ENCODE results near the gene LRSAM1. TPM values are rescaled to one million over a fixed set of nuclear protein-coding genes. Genes with fewer than 3 reads are reported as not detected.

LRSAM1 gene
- total and polyA plus RNA-seq, 4 donors = 6.6 to 9.7 (median 7.1) TPM

GRCh38 chr9:127496974-127497373 lies 45.7 kb downstream of the LRSAM1 start:
- peaks cover 5 to 45% (median 20%) of the 10 kb centered on the region in 4 donors for H3K36me3 ChIP-seq (ENCODE audit: control insufficient read depth in 4 of 4, insufficient read depth in 3 of 4, low read depth in 1 of 4, low read length in 3 of 4)
- no peak overlapping the region for H3K9ac ChIP-seq (ENCODE audit: low read depth in 1 of 2, low read length in 2 of 2)
- peaks cover 0 to 3% (median 1%) of the 10 kb centered on the region in 4 donors for H3K4me1 ChIP-seq (ENCODE audit: control insufficient read depth in 4 of 4, insufficient read depth in 4 of 4, low read length in 3 of 4)
- 94% methylated on average over 12 of the region's 12 CpGs for WGBS
- H3K27me3 ChIP-seq (ENCODE audit: control insufficient read depth in 4 of 4, insufficient read depth in 4 of 4, low read length in 3 of 4) = no peaks in the 10 kb centered on the region
- no peak for DNase-seq (ENCODE audit: low spot score)
- H3K4me3 ChIP-seq (ENCODE audit: low read depth in 1 of 3, low read length in 3 of 3) = no peak overlapping the region
- TF ChIP-seq YY1 (IDR thresholded peaks at IDR 0.05) (no peak), ATF3 (IDR thresholded peaks at IDR 0.05) (no peak), JUND (IDR thresholded peaks at IDR 0.05) (no peak), EGR1 (IDR thresholded peaks at IDR 0.05; ENCODE audit: low read depth in 2 of 2) (no peak), FOXA2 (IDR thresholded peaks at IDR 0.05) (no peak), RAD21 (IDR thresholded peaks at IDR 0.05) (no peak), GABPA (IDR thresholded peaks at IDR 0.05 in 1 of 2, conservative IDR thresholded peaks at IDR 0.05 in 1 of 2) (no peak), FOXA1 (IDR thresholded peaks at IDR 0.05) (no peak), CTCF (IDR thresholded peaks at IDR 0.05; ENCODE audit: low read depth, low read length, missing input control) (no peak), TAF1 (conservative IDR thresholded peaks at IDR 0.05) (no peak), RXRA (IDR thresholded peaks at IDR 0.05) (no peak), REST (IDR thresholded peaks at IDR 0.05) (no peak)
- H3K27ac ChIP-seq (ENCODE audit: low read depth in 1 of 2, low read length in 2 of 2) = no peak overlapping the region
- H3K9me3 ChIP-seq (ENCODE audit: control insufficient read depth in 4 of 4, low read length in 3 of 4) = no peaks in the 10 kb centered on the region

GRCh38 chr9:127497656-127498290 lies 46.5 kb downstream of the LRSAM1 start:
- 94% methylated on average over 13 of the region's 13 CpGs for WGBS
- H3K27ac ChIP-seq (ENCODE audit: low read depth in 1 of 2, low read length in 2 of 2) = no peak overlapping the region
- peaks cover 5 to 39% (median 19%) of the 10 kb centered on the region in 4 donors for H3K36me3 ChIP-seq (ENCODE audit: control insufficient read depth in 4 of 4, insufficient read depth in 3 of 4, low read depth in 1 of 4, low read length in 3 of 4)

More at GRCh38 chr9:127497656-127498290, 46.5 kb downstream of the LRSAM1 start:
- no peak for TF ChIP-seq REST (IDR thresholded peaks at IDR 0.05)
- no peak for TF ChIP-seq HNF4G (IDR thresholded peaks at IDR 0.05)
- no peak for TF ChIP-seq EGR1 (IDR thresholded peaks at IDR 0.05; ENCODE audit: low read depth in 2 of 2)
- TF ChIP-seq ZBTB33 (IDR thresholded peaks at IDR 0.05) = no peak
- no peak for TF ChIP-seq RAD21 (IDR thresholded peaks at IDR 0.05)
- TF ChIP-seq CTCF (IDR thresholded peaks at IDR 0.05; ENCODE audit: low read depth, low read length, missing input control) = no peak
- TF ChIP-seq HNF4A (conservative IDR thresholded peaks at IDR 0.05) = no peak
- TF ChIP-seq MAX (IDR thresholded peaks at IDR 0.05) = no peak
- no peak for TF ChIP-seq FOXA2 (IDR thresholded peaks at IDR 0.05)
- no peak for TF ChIP-seq FOXA1 (IDR thresholded peaks at IDR 0.05)
- TF ChIP-seq RXRA (IDR thresholded peaks at IDR 0.05) = no peak
- no peak overlapping the region for H3K9ac ChIP-seq (ENCODE audit: low read depth in 1 of 2, low read length in 2 of 2)
- no peak for DNase-seq (ENCODE audit: low spot score)
- peaks cover 0 to 3% (median 1%) of the 10 kb centered on the region in 4 donors for H3K4me1 ChIP-seq (ENCODE audit: control insufficient read depth in 4 of 4, insufficient read depth in 4 of 4, low read length in 3 of 4)
- H3K9me3 ChIP-seq (ENCODE audit: control insufficient read depth in 4 of 4, low read length in 3 of 4) = no peaks in the 10 kb centered on the region
- H3K27me3 ChIP-seq (ENCODE audit: control insufficient read depth in 4 of 4, insufficient read depth in 4 of 4, low read length in 3 of 4) = no peaks in the 10 kb centered on the region
- H3K4me3 ChIP-seq (ENCODE audit: low read depth in 1 of 3, low read length in 3 of 3) = no peak overlapping the region

Data from liver (tissue), 9 donors.